DOHH2 (cell line): ENCODE data around the gene GABPB2.

Source experiments
- CTCF ChIP-seq: fragments of 200-600 bp; sonication (generic); IDR thresholded peaks from one replicate; pipeline ENCODE4 v1.5.1; 2014; ENCODE audit warnings: antibody characterized with exemption, mild to moderate bottlenecking, low read depth, low read length; ENCODE audit not compliant: poor library complexity, severe bottlenecking
- EZH2phosphoT487 ChIP-seq: fragments of 200-600 bp; sonication (generic); IDR thresholded peaks from 2 replicates; pipeline ENCODE4 v1.6.1; 2017; ENCODE audit warnings: borderline replicate concordance, mild to moderate bottlenecking, antibody characterized with exemption, low read length, moderate library complexity, mixed read lengths

DNA sequence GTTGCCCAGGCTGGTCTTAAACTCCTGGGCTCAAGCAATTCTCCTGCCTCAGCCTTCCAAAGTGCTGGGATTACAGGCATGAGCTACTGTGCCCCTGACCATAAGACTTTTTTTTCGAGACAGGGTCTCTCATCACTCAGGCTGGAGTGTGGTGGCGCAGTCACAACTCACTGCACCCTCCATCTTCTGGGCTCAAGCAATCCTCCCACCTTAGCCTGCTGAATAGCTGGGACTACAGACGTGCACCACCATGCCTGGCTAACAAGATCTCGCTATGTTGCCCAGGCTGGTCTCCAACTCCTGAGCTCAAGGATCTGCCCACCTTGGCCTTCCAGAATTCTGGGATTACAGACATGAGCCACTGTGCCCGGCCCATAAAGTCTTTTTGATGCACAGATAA is 21.1 kb upstream of the GABPB2 start:
- no peak for TF ChIP-seq CTCF
- no peak for TF ChIP-seq EZH2phosphoT487
